PC-9 (cell line): ENCODE results near the gene NEBL. TPM values are rescaled to one million over a fixed set of nuclear protein-coding genes. Genes with fewer than 3 reads are reported as not detected.

Source experiments
- BruUV-seq: library from RNA; stranded (reverse); fragments of 400-500 nt; replicated peaks from 2 replicates; lab custom pipeline; 2021; lab: Mats Ljungman, UMichigan
- CTCF ChIA-PET: fragments of 300-600 bp; sonication (Branson Sonifier 250); formaldehyde crosslinking; loops from one replicate; lab custom pipeline; 2022; ENCODE audit warnings: antibody characterized with exemption; lab: Charles Lee
- POLR2A ChIA-PET: fragments of 300-600 bp; sonication (Branson Sonifier 250); formaldehyde crosslinking; loops from one replicate; lab custom pipeline; 2022; ENCODE audit warnings: antibody characterized with exemption; ENCODE audit not compliant: unreplicated experiment; lab: Charles Lee
- DNase-seq, 2 experiments: peaks; one replicate each; pipeline versions ENCODE4 v3.0.0 to v3.0.0-alpha.2; 2015 to 2022; ENCODE audit warnings: mixed read lengths in 1 of 2
- H2AFZ ChIP-seq: fragments of 200-600 bp; sonication (generic); 2 replicates; pipeline ENCODE4 v1.8.1; 2017; ENCODE audit warnings: antibody characterized with exemption
- H3F3A ChIP-seq: fragments of 200-600 bp; sonication (generic); 2 replicates; pipeline ENCODE4 v1.8.1; 2017; ENCODE audit warnings: antibody characterized with exemption, mild to moderate bottlenecking, low read depth; ENCODE audit not compliant: insufficient read depth
- H3K27ac ChIP-seq: fragments of 200-600 bp; sonication (generic); 2 replicates; pipeline ENCODE4 v1.6.1; 2016; ENCODE audit warnings: mixed run types
- H3K27me3 ChIP-seq: fragments of 200-600 bp; sonication (generic); 2 replicates; pipeline ENCODE4 v1.6.1; 2016; ENCODE audit warnings: low read depth, mixed run types; ENCODE audit not compliant: insufficient read depth
- H3K36me3 ChIP-seq: fragments of 200-600 bp; sonication (generic); 2 replicates; pipeline ENCODE4 v1.6.1; 2016; ENCODE audit warnings: low read depth, mixed run types
- H3K4me1 ChIP-seq: fragments of 200-600 bp; sonication (generic); replicated peaks from 2 replicates; pipeline ENCODE4 v1.6.1; 2016; ENCODE audit warnings: mixed run types; ENCODE audit not compliant: insufficient read depth
- H3K4me2 ChIP-seq: fragments of 200-600 bp; sonication (generic); 2 replicates; pipeline ENCODE4 v1.6.1; 2017; ENCODE audit warnings: mixed run types
- H3K4me3 ChIP-seq: fragments of 200-600 bp; sonication (generic); 2 replicates; pipeline ENCODE4 v1.6.1; 2016; ENCODE audit warnings: mixed run types
- H3K79me2 ChIP-seq: fragments of 200-600 bp; sonication (generic); 2 replicates; pipeline ENCODE4 v1.6.1; 2017; ENCODE audit warnings: low read depth, mixed run types
- H3K9me2 ChIP-seq: fragments of 200-600 bp; sonication (generic); 2 replicates; pipeline ENCODE4 v1.8.1; 2017; ENCODE audit warnings: mild to moderate bottlenecking; ENCODE audit not compliant: insufficient read depth
- H3K9me3 ChIP-seq: fragments of 200-600 bp; sonication (generic); 2 replicates; pipeline ENCODE4 v1.8.1; 2016; ENCODE audit warnings: low read depth; ENCODE audit not compliant: insufficient read depth
- H4K20me1 ChIP-seq: fragments of 200-600 bp; sonication (generic); 2 replicates; pipeline ENCODE4 v1.8.1; 2017; ENCODE audit not compliant: insufficient read depth
- CTCF ChIP-seq: fragments of 200-600 bp; sonication (generic); conservative IDR thresholded peaks from 2 replicates; pipeline ENCODE4 v1.6.1; 2017; ENCODE audit warnings: mixed run types, antibody characterized with exemption, mild to moderate bottlenecking, moderate library complexity
- EZH2 ChIP-seq: fragments of 200-600 bp; sonication (generic); IDR thresholded peaks from 2 replicates; pipeline ENCODE4 v1.8.0; 2017; ENCODE audit warnings: antibody characterized with exemption, low read depth
- intact Hi-C: fragments of 100-400 bp; cut with micrococcal nuclease; formaldehyde crosslinking; loops from one replicate; pipeline ENCODE4 v1.10.0; 2022; ENCODE audit not compliant: unreplicated experiment
- total RNA-seq: library from RNA; stranded (reverse); gene quantifications from 2 replicates; pipeline ENCODE4 v1.2.3, GENCODE V29; 2021

Gene NEBL
- total RNA-seq, 1 experiment from 2014 or later, result 22.6 TPM

- Histone ChIP-seq H3K27me3 (no peaks in the 10 kb centered on the region), H3K4me1 (no peaks in the 10 kb centered on the region), H3K27ac (no peak overlapping the region), H3K4me3 (no peak overlapping the region), H2AFZ (no peak overlapping the region), H3K36me3 (no peaks in the 10 kb centered on the region), H3F3A (no peaks in the 10 kb centered on the region), H3K4me2 (no peak overlapping the region), H3K79me2 (no peaks in the 10 kb centered on the region), H3K9me3 (no peaks in the 10 kb centered on the region), H4K20me1 (no peaks in the 10 kb centered on the region), H3K9me2 (no peaks in the 10 kb centered on the region; the same call in 1 of the 2 replicates)
- no TSS peak for BruUV-seq
- intact Hi-C loops, result no loop called here
- TF ChIP-seq CTCF (no peak), EZH2 (no peak)
- ChIA-PET POLR2A (no interaction called here), CTCF (no interaction called here)
- no peak for DNase-seq
These were observed 18.0 kb downstream of the NEBL start for GRCh38 chr10:20879136-20879535.

DNA sequence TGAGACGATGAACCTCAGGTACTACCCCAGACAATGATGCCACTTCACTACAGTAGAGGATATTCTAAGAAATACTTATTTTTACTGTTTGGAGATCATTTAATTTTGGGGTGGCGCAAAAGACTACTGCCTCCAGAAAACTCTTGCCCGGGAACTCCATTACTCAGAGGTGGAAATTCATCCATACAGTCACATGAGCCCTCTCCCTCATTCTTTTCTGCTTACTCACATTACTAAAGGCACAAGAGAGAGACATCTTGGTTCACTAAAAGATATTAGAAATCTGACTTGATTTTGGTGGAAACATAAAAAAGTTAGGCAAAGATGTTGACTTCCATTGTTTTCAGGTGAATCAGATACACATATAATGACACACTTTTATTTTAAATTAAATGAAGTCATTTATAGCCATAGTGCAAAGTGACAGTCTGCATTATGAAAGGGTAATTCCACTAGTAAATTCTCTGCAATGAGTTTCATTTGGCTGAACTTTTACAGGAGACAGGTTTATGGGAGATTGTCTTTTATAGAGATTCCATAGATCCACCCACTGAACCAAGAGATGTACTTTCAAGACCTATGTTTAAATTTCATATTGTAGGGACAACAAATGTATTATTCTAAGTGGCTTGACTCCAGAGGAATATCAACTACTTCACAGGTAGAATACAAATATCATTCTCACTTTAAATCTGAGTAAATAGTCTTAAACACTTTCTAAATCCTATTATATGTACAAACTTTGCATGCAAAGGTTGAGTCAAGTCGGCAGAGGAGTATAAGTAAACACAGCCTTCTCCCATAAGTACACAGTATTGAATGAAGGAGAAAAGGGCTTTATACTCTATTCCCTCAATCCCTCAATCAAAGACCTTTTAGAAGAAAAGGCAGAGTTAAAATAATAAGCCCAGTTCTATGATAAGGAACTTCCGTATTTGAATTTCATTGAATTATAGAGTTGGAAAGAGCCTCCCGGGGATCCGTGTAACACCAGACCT lies 18.8 kb downstream of the NEBL start:
- Histone ChIP-seq H3K79me2 (no peaks in the 10 kb centered on the region), H3K4me2 (no peak overlapping the region), H4K20me1 (no peaks in the 10 kb centered on the region), H3K27me3 (no peaks in the 10 kb centered on the region), H3F3A (no peaks in the 10 kb centered on the region), H3K9me2 (no peaks in the 10 kb centered on the region; the same call in 1 of the 2 replicates), H3K27ac (no peak overlapping the region), H3K4me1 (no peaks in the 10 kb centered on the region), H3K4me3 (no peak overlapping the region), H3K9me3 (no peaks in the 10 kb centered on the region), H2AFZ (no peak overlapping the region), H3K36me3 (no peaks in the 10 kb centered on the region)
- intact Hi-C loops, result no loop called here
- DNase-seq, result no peak
- no peak for TF ChIP-seq EZH2
- ChIA-PET POLR2A (no interaction called here), CTCF (no interaction called here)
- no TSS peak for BruUV-seq

DNA sequence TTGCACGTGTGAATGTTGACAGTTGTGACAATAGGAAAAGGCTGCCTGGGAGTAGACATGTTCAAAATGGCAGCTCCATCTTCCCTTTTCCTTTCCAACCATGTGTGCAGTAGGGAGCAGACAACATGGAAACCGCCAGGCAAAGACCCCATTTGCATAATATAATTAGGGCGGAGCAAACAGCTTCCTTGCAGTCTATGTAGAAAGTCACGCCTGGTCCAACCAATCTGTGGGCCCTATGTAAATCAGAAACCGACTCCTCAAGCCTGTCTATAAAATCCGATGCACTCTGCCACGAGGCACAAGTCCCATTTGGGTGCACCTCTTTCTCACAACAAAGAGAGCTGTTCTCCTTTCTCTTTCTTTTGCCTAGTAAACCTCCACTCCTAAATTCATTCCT lies 19.6 kb downstream of the NEBL start:
- no peak for TF ChIP-seq EZH2
- no peak for TF ChIP-seq CTCF
- DNase-seq, result no peak
- Histone ChIP-seq H3F3A (no peaks in the 10 kb centered on the region), H3K4me2 (no peak overlapping the region), H3K27ac (no peak overlapping the region), H3K79me2 (no peaks in the 10 kb centered on the region), H3K4me1 (no peaks in the 10 kb centered on the region), H3K36me3 (no peaks in the 10 kb centered on the region), H2AFZ (no peak overlapping the region), H3K9me2 (no peaks in the 10 kb centered on the region; the same call in 1 of the 2 replicates), H3K27me3 (no peaks in the 10 kb centered on the region), H3K9me3 (no peaks in the 10 kb centered on the region), H4K20me1 (no peaks in the 10 kb centered on the region), H3K4me3 (no peak overlapping the region)
- intact Hi-C loops, result no loop called here
- ChIA-PET CTCF (no interaction called here), POLR2A (no interaction called here)
- BruUV-seq, result no TSS peak
